Adipocyte (in vitro differentiated cells): ENCODE results near the gene PGBD4.

Experiments
- DNase-seq: peaks from one replicate; pipeline ENCODE4 v3.0.0-alpha.2; 2015; ENCODE audit warnings: low read depth
- H3K27me3 ChIP-seq: replicated peaks from 2 replicates; pipeline ENCODE4 v1.7.0; 2013; ENCODE audit warnings: mild to moderate bottlenecking, low read length, moderate library complexity; ENCODE audit not compliant: control insufficient read depth, insufficient read depth
- H3K36me3 ChIP-seq: 2 replicates; pipeline ENCODE4 v1.7.0; 2013; ENCODE audit warnings: low read length, mild to moderate bottlenecking, moderate library complexity; ENCODE audit not compliant: control insufficient read depth, insufficient read depth, severe bottlenecking
- H3K4me1 ChIP-seq: 2 replicates; pipeline ENCODE4 v1.7.0; 2013; ENCODE audit warnings: mild to moderate bottlenecking, low read length, moderate library complexity; ENCODE audit not compliant: control insufficient read depth, insufficient read depth
- H3K4me3 ChIP-seq: 2 replicates; pipeline ENCODE4 v1.7.0; 2013; ENCODE audit warnings: mild to moderate bottlenecking, low read length, moderate library complexity
- H3K9ac ChIP-seq: 2 replicates; pipeline ENCODE4 v1.7.0; 2013; ENCODE audit warnings: mild to moderate bottlenecking, low read length, moderate library complexity
- H3K9me3 ChIP-seq: 2 replicates; pipeline ENCODE4 v1.7.0; 2013; ENCODE audit warnings: mild to moderate bottlenecking, low read length, moderate library complexity; ENCODE audit not compliant: control insufficient read depth

The PGBD4 gene

DNA sequence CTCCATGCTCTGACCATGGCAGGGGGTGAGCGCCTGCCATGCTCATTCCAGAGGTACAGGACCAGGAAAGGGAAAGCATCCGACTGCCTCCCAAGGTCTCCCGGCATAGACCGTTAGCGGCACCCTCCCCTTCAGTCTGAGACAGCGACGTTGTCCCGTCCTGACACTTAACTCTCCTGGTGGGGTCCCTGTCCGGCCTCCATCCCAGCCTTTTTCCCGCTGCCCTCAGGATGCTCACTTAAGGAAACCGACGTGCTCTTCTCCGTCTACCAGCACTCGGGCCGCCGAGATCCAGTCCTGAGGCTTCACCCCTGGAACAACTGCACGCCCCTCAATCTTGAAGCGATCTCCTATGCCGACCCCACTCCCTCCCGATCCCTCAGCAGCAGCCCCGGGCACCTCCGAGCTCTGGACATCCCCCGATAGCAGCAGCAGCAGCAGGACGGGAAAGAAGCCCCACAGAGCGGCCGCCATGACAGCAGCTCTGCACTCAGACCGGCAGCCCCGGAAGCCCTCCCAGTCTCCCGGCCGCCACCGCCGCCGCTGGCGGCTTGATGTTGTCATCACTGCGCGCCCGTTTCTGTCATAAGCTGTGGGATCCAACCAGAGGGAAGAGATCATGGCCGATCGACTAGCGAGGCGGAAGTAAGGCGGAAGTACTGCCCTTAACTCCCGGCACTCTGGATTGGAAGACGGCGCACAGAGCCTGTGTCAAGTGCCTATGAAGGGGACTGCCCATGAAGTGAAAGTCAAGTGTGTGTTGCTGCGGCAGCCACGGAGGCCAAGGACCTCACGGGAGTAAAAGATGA, at the start of gene PGBD4, which contains the start of gene EMC7:
TSS of gene PGBD4 (plus strand) at position 718 of the 809 bp plus-strand sequence. CDS start 449 bp downstream, outside the sequence.
TSS of gene EMC7 (minus strand) at position 497 of the 809 bp plus-strand sequence. CDS start at position 474, 23 bp downstream.
- Histone ChIP-seq H3K9me3 (no peaks in the 10 kb centered on the region), H3K4me3 (peak within 1 kb of the TSS; percentile 93), H3K9ac (peak within 1 kb of the TSS; percentile 96), H3K27me3 (no peaks in the 10 kb centered on the region), H3K36me3 (no peaks in the 10 kb centered on the region), H3K4me1 (peaks cover 16% of the 10 kb centered on the region)
- DNase-seq: peak; percentile 99

DNA sequence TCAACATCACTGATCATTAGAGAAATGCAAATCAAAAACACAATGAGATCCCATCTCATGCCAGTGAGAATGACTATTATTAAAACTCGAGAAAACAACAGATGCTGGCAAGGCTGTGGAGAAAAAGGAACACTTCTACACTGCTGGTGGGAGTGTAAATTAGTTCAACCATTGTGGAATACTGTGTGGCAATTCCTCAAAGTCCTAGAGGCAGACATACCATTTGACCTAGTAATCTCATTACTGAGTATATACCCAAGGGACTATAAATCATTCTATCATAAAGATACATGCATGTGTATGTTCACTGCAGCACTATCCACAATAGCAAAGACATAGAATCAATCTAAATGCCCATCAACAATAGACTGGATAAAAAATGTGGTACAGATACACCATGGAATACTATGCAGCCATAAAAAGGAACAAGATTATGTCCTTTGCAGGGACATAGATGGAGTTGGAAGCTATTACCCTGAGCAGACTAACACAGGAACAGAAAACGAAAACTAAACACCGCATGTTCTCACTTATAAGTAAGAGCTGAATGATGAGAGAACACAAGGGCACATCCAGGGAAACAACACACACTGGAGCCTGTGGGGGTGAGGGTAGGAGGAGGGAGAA, 47.7 kb upstream of the PGBD4 start:
- no peak for DNase-seq
- Histone ChIP-seq H3K27me3 (no peaks in the 10 kb centered on the region), H3K9ac (no peak overlapping the region), H3K9me3 (peaks cover 18% of the 10 kb centered on the region), H3K36me3 (no peaks in the 10 kb centered on the region), H3K4me3 (no peak overlapping the region), H3K4me1 (peaks cover 16% of the 10 kb centered on the region)

- H3K36me3 ChIP-seq: no peaks in the 10 kb centered on the region
- H3K27me3 ChIP-seq: no peaks in the 10 kb centered on the region
- peak overlapping the region; percentile 83 for H3K9ac ChIP-seq
- peaks cover 13% of the 10 kb centered on the region for H3K4me1 ChIP-seq
- H3K9me3 ChIP-seq: peaks cover 8% of the 10 kb centered on the region
- peak overlapping the region; percentile 52 for H3K4me3 ChIP-seq
- DNase-seq: peak; percentile 80
Measured at GRCh38 chr15:34055868-34056595, 45.9 kb upstream of the PGBD4 start.

GRCh38 chr15:34056911-34057310, 45.0 kb upstream of the PGBD4 start:
- Histone ChIP-seq H3K27me3 (no peaks in the 10 kb centered on the region), H3K36me3 (no peaks in the 10 kb centered on the region), H3K9me3 (no peaks in the 10 kb centered on the region), H3K9ac (peak overlapping the region; percentile 83), H3K4me1 (peaks cover 13% of the 10 kb centered on the region), H3K4me3 (peak overlapping the region; percentile 36)
- DNase-seq: no peak

GRCh38 chr15:34059476-34059875, 42.4 kb upstream of the PGBD4 start:
- Histone ChIP-seq H3K4me1 (peaks cover 13% of the 10 kb centered on the region), H3K9ac (no peak overlapping the region), H3K9me3 (no peaks in the 10 kb centered on the region), H3K36me3 (no peaks in the 10 kb centered on the region), H3K27me3 (no peaks in the 10 kb centered on the region), H3K4me3 (no peak overlapping the region)
- DNase-seq: no peak

DNA sequence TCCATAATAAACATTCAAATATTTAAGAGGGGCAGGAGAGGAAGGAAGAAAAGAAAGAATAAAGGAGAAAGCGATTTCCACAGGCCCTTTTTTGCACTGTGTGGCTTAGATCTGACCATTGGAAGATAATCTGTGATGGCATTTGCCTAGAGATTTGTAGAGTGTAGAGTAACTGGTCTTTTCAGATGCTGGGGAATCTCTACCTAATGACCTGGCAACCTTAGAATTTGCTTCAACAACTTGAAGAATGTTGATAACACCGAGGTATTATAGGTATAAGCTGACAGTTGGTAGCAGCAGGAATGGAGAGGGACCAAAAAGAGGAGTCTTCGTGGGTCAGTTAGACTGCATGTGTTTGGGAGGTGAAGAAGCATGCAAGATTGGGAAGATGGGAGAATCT, 41.9 kb upstream of the PGBD4 start:
- Histone ChIP-seq H3K27me3 (no peaks in the 10 kb centered on the region), H3K4me1 (peaks cover 13% of the 10 kb centered on the region), H3K9ac (no peak overlapping the region), H3K9me3 (no peaks in the 10 kb centered on the region), H3K4me3 (no peak overlapping the region), H3K36me3 (no peaks in the 10 kb centered on the region)
- DNase-seq: no peak

GRCh38 chr15:34064438-34064837, 37.4 kb upstream of the PGBD4 start:
- H3K9ac ChIP-seq: no peak overlapping the region
- DNase-seq: no peak
- H3K4me3 ChIP-seq: no peak overlapping the region
- no peaks in the 10 kb centered on the region for H3K36me3 ChIP-seq
- H3K9me3 ChIP-seq: no peaks in the 10 kb centered on the region
- no peaks in the 10 kb centered on the region for H3K4me1 ChIP-seq
- no peaks in the 10 kb centered on the region for H3K27me3 ChIP-seq

GRCh38 chr15:34065261-34065660, 36.6 kb upstream of the PGBD4 start:
- no peaks in the 10 kb centered on the region for H3K36me3 ChIP-seq
- H3K4me3 ChIP-seq: no peak overlapping the region
- H3K27me3 ChIP-seq: no peaks in the 10 kb centered on the region
- H3K4me1 ChIP-seq: no peaks in the 10 kb centered on the region
- no peak for DNase-seq
- no peak overlapping the region for H3K9ac ChIP-seq
- H3K9me3 ChIP-seq: no peaks in the 10 kb centered on the region

- Histone ChIP-seq H3K4me1 (no peaks in the 10 kb centered on the region), H3K9ac (no peak overlapping the region), H3K9me3 (no peaks in the 10 kb centered on the region), H3K36me3 (no peaks in the 10 kb centered on the region), H3K4me3 (no peak overlapping the region), H3K27me3 (no peaks in the 10 kb centered on the region)
- DNase-seq: no peak
Measured at GRCh38 chr15:34065941-34066340, 35.9 kb upstream of the PGBD4 start.

- Histone ChIP-seq H3K27me3 (no peaks in the 10 kb centered on the region), H3K9ac (no peak overlapping the region), H3K4me1 (no peaks in the 10 kb centered on the region), H3K9me3 (no peaks in the 10 kb centered on the region), H3K36me3 (no peaks in the 10 kb centered on the region), H3K4me3 (no peak overlapping the region)
- no peak for DNase-seq
Measured at GRCh38 chr15:34070003-34070402, 31.9 kb upstream of the PGBD4 start.

GRCh38 chr15:34076785-34077184, 25.1 kb upstream of the PGBD4 start:
- DNase-seq: no peak
- no peaks in the 10 kb centered on the region for H3K27me3 ChIP-seq
- H3K9me3 ChIP-seq: no peaks in the 10 kb centered on the region
- H3K4me1 ChIP-seq: no peaks in the 10 kb centered on the region
- H3K36me3 ChIP-seq: no peaks in the 10 kb centered on the region
- H3K4me3 ChIP-seq: no peak overlapping the region
- no peak overlapping the region for H3K9ac ChIP-seq
